ENCODE results near the gene GFPT2.

GFPT2 gene

GRCh38 chr5:180394031-180394636 lies 41.0 kb upstream of the GFPT2 start:
- DNase-seq (ENCODE audit: low read depth, low spot score): no peak
- TF ChIP-seq FOXP2 (optimal IDR thresholded peaks at IDR 0.05; ENCODE audit: control extremely low read depth, extremely low read length, insufficient read depth): no peak
- TF ChIP-seq EZH2 (IDR thresholded peaks at IDR 0.05): no peak
- no peak for TF ChIP-seq POLR2AphosphoS5 (IDR thresholded peaks at IDR 0.05; ENCODE audit: borderline replicate concordance, low read depth, low read length)
- H3K9me3 ChIP-seq (ENCODE audit: low read depth, low read length): no peaks in the 10 kb centered on the region
- H3K9ac ChIP-seq (ENCODE audit: insufficient read length): no peak overlapping the region
- H3K27ac ChIP-seq: no peak overlapping the region
- no peaks in the 10 kb centered on the region for H3K36me3 ChIP-seq (ENCODE audit: insufficient read depth, low read length)
- H3K4me3 ChIP-seq: no peak overlapping the region

DNA sequence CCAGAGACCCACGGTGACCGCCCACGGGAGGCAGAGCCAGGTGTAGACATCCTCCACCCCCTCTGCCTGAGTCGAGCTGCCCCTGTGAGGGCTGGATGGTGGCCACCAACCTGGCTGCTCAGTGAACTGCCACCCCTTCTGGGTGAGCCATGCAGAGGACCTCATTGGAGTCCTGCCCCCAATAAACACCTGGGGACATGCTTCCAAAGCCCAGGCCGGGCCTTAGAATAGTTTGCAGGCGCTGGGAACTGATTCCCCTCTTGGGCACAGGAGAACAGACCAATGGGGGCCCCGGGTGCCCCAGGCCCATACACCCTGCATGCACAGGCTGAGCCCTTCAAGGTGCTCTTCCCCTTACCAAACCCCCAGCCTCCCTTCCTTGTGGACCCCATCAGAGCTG lies 38.1 kb upstream of the GFPT2 start:
- Histone ChIP-seq H3K9ac (ENCODE audit: insufficient read length) (no peak overlapping the region), H3K27ac (no peak overlapping the region), H3K9me3 (ENCODE audit: low read depth, low read length) (no peaks in the 10 kb centered on the region), H3K36me3 (ENCODE audit: insufficient read depth, low read length) (no peaks in the 10 kb centered on the region), H3K4me3 (no peak overlapping the region)
- TF ChIP-seq FOXP2 (optimal IDR thresholded peaks at IDR 0.05; ENCODE audit: control extremely low read depth, extremely low read length, insufficient read depth) (no peak), EZH2 (IDR thresholded peaks at IDR 0.05) (no peak), POLR2AphosphoS5 (IDR thresholded peaks at IDR 0.05; ENCODE audit: borderline replicate concordance, low read depth, low read length) (no peak)
- DNase-seq (ENCODE audit: low read depth, low spot score): no peak

GRCh38 chr5:180390441-180391190 lies 37.5 kb upstream of the GFPT2 start:
- TF ChIP-seq POLR2AphosphoS5 (IDR thresholded peaks at IDR 0.05; ENCODE audit: borderline replicate concordance, low read depth, low read length): no peak
- TF ChIP-seq EZH2 (IDR thresholded peaks at IDR 0.05): no peak
- no peak for TF ChIP-seq FOXP2 (optimal IDR thresholded peaks at IDR 0.05; ENCODE audit: control extremely low read depth, extremely low read length, insufficient read depth)
- Histone ChIP-seq H3K4me3 (no peak overlapping the region), H3K9ac (ENCODE audit: insufficient read length) (no peak overlapping the region), H3K27ac (no peak overlapping the region), H3K9me3 (ENCODE audit: low read depth, low read length) (no peaks in the 10 kb centered on the region), H3K36me3 (ENCODE audit: insufficient read depth, low read length) (no peaks in the 10 kb centered on the region)
- no peak for DNase-seq (ENCODE audit: low read depth, low spot score)

DNA sequence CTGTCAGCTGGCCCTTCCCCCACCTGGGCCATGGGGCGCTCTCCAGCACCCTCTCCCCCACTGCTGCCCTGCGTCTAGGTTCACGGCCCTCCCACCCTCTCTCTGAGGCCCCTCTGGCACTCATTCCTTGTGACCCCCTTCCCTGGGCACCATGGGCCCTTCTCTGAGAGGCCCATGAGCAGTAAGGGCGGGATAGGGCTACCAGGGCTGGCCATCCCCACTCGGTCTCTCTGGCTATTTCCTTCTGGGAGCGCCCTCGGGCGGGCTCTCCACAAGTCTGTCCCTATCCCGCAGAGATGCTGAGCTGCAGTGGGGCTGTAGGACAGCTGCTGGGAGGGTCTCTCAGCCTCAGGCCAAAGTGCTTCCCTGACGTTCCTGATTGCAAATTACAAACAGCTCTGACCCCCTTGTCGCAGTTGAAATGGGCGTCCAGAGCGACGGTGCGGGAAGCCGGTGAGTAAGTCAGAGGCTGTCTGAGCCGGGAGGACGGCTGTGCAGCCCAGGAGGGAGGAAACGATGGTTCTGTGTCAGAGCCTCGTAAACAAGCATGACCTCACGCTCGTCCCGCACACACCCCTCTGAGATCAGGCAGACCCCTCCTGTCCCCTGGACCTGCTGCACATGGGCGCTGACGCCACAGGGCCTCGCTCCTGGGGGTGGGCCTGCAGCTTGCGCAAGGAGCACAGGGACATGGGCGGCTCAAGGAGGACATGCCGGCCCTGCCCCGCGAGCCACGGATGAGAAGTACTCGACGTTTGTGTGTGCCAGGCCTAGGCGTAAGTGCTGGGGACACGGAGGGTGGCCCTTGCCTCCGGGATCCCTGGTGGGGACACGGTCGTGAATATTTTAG lies 36.3 kb upstream of the GFPT2 start:
- no peak for TF ChIP-seq FOXP2 (optimal IDR thresholded peaks at IDR 0.05; ENCODE audit: control extremely low read depth, extremely low read length, insufficient read depth)
- TF ChIP-seq EZH2 (IDR thresholded peaks at IDR 0.05): no peak
- no peak for TF ChIP-seq POLR2AphosphoS5 (IDR thresholded peaks at IDR 0.05; ENCODE audit: borderline replicate concordance, low read depth, low read length)
- DNase-seq (ENCODE audit: low read depth, low spot score): no peak
- no peak overlapping the region for H3K27ac ChIP-seq
- no peaks in the 10 kb centered on the region for H3K9me3 ChIP-seq (ENCODE audit: low read depth, low read length)
- no peak overlapping the region for H3K4me3 ChIP-seq
- H3K36me3 ChIP-seq (ENCODE audit: insufficient read depth, low read length): no peaks in the 10 kb centered on the region
- H3K9ac ChIP-seq (ENCODE audit: insufficient read length): no peak overlapping the region

DNA sequence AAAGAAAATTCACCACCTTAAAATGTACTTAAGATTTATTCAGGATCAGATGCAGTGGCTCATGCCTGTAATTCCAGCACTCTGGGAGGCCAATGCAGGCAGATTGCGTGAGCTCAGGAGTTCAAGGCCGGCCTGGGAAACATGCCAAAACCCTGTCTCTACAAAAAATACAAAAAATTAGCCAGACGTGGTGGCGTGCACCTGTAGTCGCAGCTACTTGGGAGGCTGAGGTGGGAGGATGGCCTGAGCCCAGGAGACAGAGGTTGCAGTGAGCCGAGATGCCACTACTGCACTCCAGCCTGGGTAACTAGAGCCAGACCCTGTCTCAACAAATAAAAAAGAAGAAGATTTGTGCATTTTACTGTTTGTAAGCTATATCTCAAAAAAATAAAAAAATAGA lies 34.7 kb upstream of the GFPT2 start:
- H3K27ac ChIP-seq: no peak overlapping the region
- no peak overlapping the region for H3K9ac ChIP-seq (ENCODE audit: insufficient read length)
- no peak for DNase-seq (ENCODE audit: low read depth, low spot score)
- TF ChIP-seq FOXP2 (optimal IDR thresholded peaks at IDR 0.05; ENCODE audit: control extremely low read depth, extremely low read length, insufficient read depth): no peak
- no peak for TF ChIP-seq POLR2AphosphoS5 (IDR thresholded peaks at IDR 0.05; ENCODE audit: borderline replicate concordance, low read depth, low read length)
- no peaks in the 10 kb centered on the region for H3K9me3 ChIP-seq (ENCODE audit: low read depth, low read length)
- no peaks in the 10 kb centered on the region for H3K36me3 ChIP-seq (ENCODE audit: insufficient read depth, low read length)
- H3K4me3 ChIP-seq: no peak overlapping the region

DNA sequence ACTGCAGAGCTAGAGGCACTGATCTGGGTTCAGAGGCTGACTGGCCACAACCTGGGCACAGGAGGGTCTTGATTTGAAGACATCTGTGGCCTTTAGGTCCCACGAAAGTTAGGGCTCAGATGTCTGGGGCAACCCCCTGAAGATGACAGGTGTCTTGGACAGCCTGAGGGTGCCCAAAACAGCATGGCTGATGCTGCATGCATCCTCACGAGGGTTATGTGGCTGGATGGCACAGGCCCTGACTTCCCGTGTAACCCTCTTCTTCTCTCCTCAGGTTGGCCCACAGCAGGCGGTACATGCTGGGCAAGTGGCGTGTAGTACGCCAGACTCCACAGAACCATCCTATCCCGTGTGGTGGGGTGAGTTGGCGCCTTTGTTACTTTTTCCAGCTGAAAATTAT lies 29.8 kb upstream of the GFPT2 start:
- no peak for TF ChIP-seq FOXP2 (optimal IDR thresholded peaks at IDR 0.05; ENCODE audit: control extremely low read depth, extremely low read length, insufficient read depth)
- TF ChIP-seq POLR2AphosphoS5 (IDR thresholded peaks at IDR 0.05; ENCODE audit: borderline replicate concordance, low read depth, low read length): no peak
- TF ChIP-seq EZH2 (IDR thresholded peaks at IDR 0.05): no peak
- no peaks in the 10 kb centered on the region for H3K9me3 ChIP-seq (ENCODE audit: low read depth, low read length)
- H3K4me3 ChIP-seq: no peak overlapping the region
- no peak for DNase-seq (ENCODE audit: low read depth, low spot score)
- no peaks in the 10 kb centered on the region for H3K36me3 ChIP-seq (ENCODE audit: insufficient read depth, low read length)
- H3K27ac ChIP-seq: no peak overlapping the region
- no peak overlapping the region for H3K9ac ChIP-seq (ENCODE audit: insufficient read length)

- H3K4me3 ChIP-seq: no peak overlapping the region
- H3K27ac ChIP-seq: no peak overlapping the region
- no peak for DNase-seq (ENCODE audit: low read depth, low spot score)
- no peak overlapping the region for H3K9ac ChIP-seq (ENCODE audit: insufficient read length)
- TF ChIP-seq POLR2AphosphoS5 (IDR thresholded peaks at IDR 0.05; ENCODE audit: borderline replicate concordance, low read depth, low read length) (no peak), FOXP2 (optimal IDR thresholded peaks at IDR 0.05; ENCODE audit: control extremely low read depth, extremely low read length, insufficient read depth) (no peak), EZH2 (IDR thresholded peaks at IDR 0.05) (no peak)
- H3K9me3 ChIP-seq (ENCODE audit: low read depth, low read length): no peaks in the 10 kb centered on the region
- H3K36me3 ChIP-seq (ENCODE audit: insufficient read depth, low read length): no peaks in the 10 kb centered on the region
Observed at GRCh38 chr5:180381851-180382480, 28.8 kb upstream of the GFPT2 start.

GRCh38 chr5:180381428-180381827 lies 28.3 kb upstream of the GFPT2 start:
- Histone ChIP-seq H3K9me3 (ENCODE audit: low read depth, low read length) (no peaks in the 10 kb centered on the region), H3K36me3 (ENCODE audit: insufficient read depth, low read length) (no peaks in the 10 kb centered on the region), H3K4me3 (no peak overlapping the region), H3K27ac (no peak overlapping the region), H3K9ac (ENCODE audit: insufficient read length) (no peak overlapping the region)
- no peak for DNase-seq (ENCODE audit: low read depth, low spot score)
- TF ChIP-seq POLR2AphosphoS5 (IDR thresholded peaks at IDR 0.05; ENCODE audit: borderline replicate concordance, low read depth, low read length) (no peak), FOXP2 (optimal IDR thresholded peaks at IDR 0.05; ENCODE audit: control extremely low read depth, extremely low read length, insufficient read depth) (no peak), EZH2 (IDR thresholded peaks at IDR 0.05) (no peak)

All from SK-N-MC (cell line).